Astrocyte (in vitro differentiated cells and primary cell): Measurements from ENCODE around the gene ABCC11. TPM values are rescaled to one million over a fixed set of nuclear protein-coding genes. Genes with fewer than 3 reads are reported as not detected.

ENCODE experiments used
- DNase-seq: peaks from one replicate; pipeline ENCODE4 v3.0.0-alpha.2; 2010; ENCODE audit warnings: low read depth
- FAIRE-seq: peaks from 2 replicates; lab custom pipeline; 2011; peaks lifted over from hg19 to GRCh38; lab: Jason Lieb, UNC
- H2AFZ ChIP-seq: 2 replicates; pipeline ENCODE4 v1.6.0; 2012; ENCODE audit warnings: low read depth, low read length, inconsistent platforms
- H3K27ac ChIP-seq: 2 replicates; pipeline ENCODE4 v1.5.1; 2011; ENCODE audit warnings: low read depth, low read length, inconsistent platforms
- H3K27me3 ChIP-seq: 2 replicates; pipeline ENCODE4 v1.6.0; 2011; ENCODE audit warnings: low read length, inconsistent platforms; ENCODE audit not compliant: insufficient read depth
- H3K36me3 ChIP-seq: 2 replicates; pipeline ENCODE4 v1.5.1; 2011; ENCODE audit warnings: low read length, inconsistent platforms; ENCODE audit not compliant: insufficient read depth
- H3K4me1 ChIP-seq: 2 replicates; pipeline ENCODE4 v1.5.1; 2011; ENCODE audit warnings: low read length, inconsistent platforms; ENCODE audit not compliant: insufficient read depth
- H3K4me2 ChIP-seq: 2 replicates; pipeline ENCODE4 v1.6.0; 2012; ENCODE audit warnings: low read length, inconsistent platforms
- H3K4me3 ChIP-seq: 2 replicates; pipeline ENCODE4 v1.5.1; 2011; ENCODE audit warnings: low read depth, mild to moderate bottlenecking, low read length, inconsistent platforms; ENCODE audit not compliant: insufficient read depth
- H3K79me2 ChIP-seq: 2 replicates; pipeline ENCODE4 v1.6.0; 2012; ENCODE audit warnings: mild to moderate bottlenecking, low read length, inconsistent platforms; ENCODE audit not compliant: insufficient read depth
- H3K9ac ChIP-seq: 2 replicates; pipeline ENCODE4 v1.6.0; 2012; ENCODE audit warnings: mild to moderate bottlenecking, low read length, inconsistent platforms
- H3K9me3 ChIP-seq: 2 replicates; pipeline ENCODE4 v1.5.1; 2012; ENCODE audit warnings: low read depth, mild to moderate bottlenecking, low read length, inconsistent platforms; ENCODE audit not compliant: insufficient read depth
- H4K20me1 ChIP-seq: 2 replicates; pipeline ENCODE4 v1.6.0; 2012; ENCODE audit warnings: low read length, inconsistent platforms; ENCODE audit not compliant: insufficient read depth
- H3K27ac Mint-ChIP-seq: one replicate; pipeline ENCODE4 v1.8.0; 2021; ENCODE audit warnings: mild to moderate bottlenecking, mixed read lengths; ENCODE audit not compliant: unreplicated experiment
- H3K27me3 Mint-ChIP-seq: one replicate; pipeline ENCODE4 v1.8.0; 2021; ENCODE audit warnings: low read depth, mixed read lengths; ENCODE audit not compliant: unreplicated experiment
- H3K36me3 Mint-ChIP-seq: one replicate; pipeline ENCODE4 v1.8.0; 2021; ENCODE audit warnings: low read depth, mixed read lengths; ENCODE audit not compliant: unreplicated experiment
- H3K4me1 Mint-ChIP-seq: one replicate; pipeline ENCODE4 v1.8.0; 2021; ENCODE audit warnings: low read depth, mixed read lengths; ENCODE audit not compliant: unreplicated experiment
- H3K4me3 Mint-ChIP-seq: one replicate; pipeline ENCODE4 v1.8.0; 2021; ENCODE audit warnings: mild to moderate bottlenecking, moderate library complexity, mixed read lengths; ENCODE audit not compliant: unreplicated experiment
- H3K9me3 Mint-ChIP-seq: one replicate; pipeline ENCODE4 v1.8.0; 2021; ENCODE audit warnings: mild to moderate bottlenecking, mixed read lengths; ENCODE audit not compliant: unreplicated experiment
- CTCF ChIP-seq: IDR thresholded peaks from 2 replicates; pipeline ENCODE4 v1.5.1; 2011; ENCODE audit warnings: low read depth, mild to moderate bottlenecking, inconsistent platforms, low read length, moderate library complexity; ENCODE audit not compliant: insufficient read depth
- EZH2 ChIP-seq: IDR thresholded peaks from 2 replicates; pipeline ENCODE4 v1.6.1; 2012; ENCODE audit warnings: mild to moderate bottlenecking, low read length, inconsistent platforms; ENCODE audit not compliant: insufficient read depth
- total RNA-seq: library from RNA; stranded (reverse); gene quantifications from 2 replicates; pipeline ENCODE4 v1.2.1, GENCODE V29; 2021

The ABCC11 gene
- total RNA-seq, 1 donor from 2014 or later = 0.32 TPM

DNA sequence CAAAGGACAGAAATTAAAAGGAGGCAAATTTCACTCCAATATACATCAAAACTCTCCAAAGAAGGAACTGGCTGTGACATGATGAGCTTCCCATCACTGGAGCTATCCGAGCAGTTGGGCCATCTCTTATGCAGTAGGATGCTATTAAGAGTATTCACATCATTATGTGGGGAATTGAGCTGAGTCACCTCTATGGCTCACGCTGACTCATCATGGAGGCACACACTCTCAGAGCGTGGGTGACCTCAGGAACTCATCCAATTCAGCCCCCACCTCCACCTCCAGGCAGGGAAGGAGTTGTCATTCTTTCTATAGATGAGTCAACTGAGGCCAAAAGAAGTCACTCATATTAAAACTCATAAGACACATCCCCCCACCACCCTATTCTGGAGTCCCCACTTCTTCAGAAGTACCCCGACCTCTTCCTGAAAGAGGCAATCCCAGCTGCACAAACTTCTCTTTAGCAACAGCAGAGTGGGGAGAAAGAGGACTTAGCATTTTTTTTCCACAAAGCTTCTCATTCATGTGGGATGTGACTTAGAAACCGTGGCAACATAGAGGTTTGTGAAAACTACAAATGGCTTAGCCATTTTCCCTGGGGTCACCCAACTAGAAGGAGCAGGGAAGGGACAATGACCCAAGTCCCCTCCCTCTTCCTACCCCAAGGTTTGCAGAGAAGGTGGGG lies 124.1 kb downstream of the ABCC11 start:
- DNase-seq (peak; percentile 99), FAIRE-seq (peak; percentile 99)
- peak overlapping the region; percentile 67 for H3K4me2 ChIP-seq
- peak overlapping the region; percentile 9 for H3K4me3 Mint-ChIP-seq
- no peaks in the 10 kb centered on the region for H3K9me3 ChIP-seq
- no peak for TF ChIP-seq EZH2
- TF ChIP-seq CTCF = no peak
- H3K4me3 ChIP-seq = no peak overlapping the region
- H3K9ac ChIP-seq = peak overlapping the region; percentile 60
- H3K27ac ChIP-seq = peak overlapping the region; percentile 96
- peaks cover 1% of the 10 kb centered on the region for H3K27me3 Mint-ChIP-seq
- H4K20me1 ChIP-seq = no peaks in the 10 kb centered on the region
- peaks cover 42% of the 10 kb centered on the region for H3K4me1 ChIP-seq
- H3K4me1 Mint-ChIP-seq = peaks cover 45% of the 10 kb centered on the region
- H3K27me3 ChIP-seq = no peaks in the 10 kb centered on the region
- H2AFZ ChIP-seq = peak overlapping the region; percentile 12
- no peaks in the 10 kb centered on the region for H3K36me3 ChIP-seq
- H3K79me2 ChIP-seq = no peaks in the 10 kb centered on the region
- H3K27ac Mint-ChIP-seq = peak overlapping the region; percentile 90
- no peaks in the 10 kb centered on the region for H3K9me3 Mint-ChIP-seq
- no peaks in the 10 kb centered on the region for H3K36me3 Mint-ChIP-seq

DNA sequence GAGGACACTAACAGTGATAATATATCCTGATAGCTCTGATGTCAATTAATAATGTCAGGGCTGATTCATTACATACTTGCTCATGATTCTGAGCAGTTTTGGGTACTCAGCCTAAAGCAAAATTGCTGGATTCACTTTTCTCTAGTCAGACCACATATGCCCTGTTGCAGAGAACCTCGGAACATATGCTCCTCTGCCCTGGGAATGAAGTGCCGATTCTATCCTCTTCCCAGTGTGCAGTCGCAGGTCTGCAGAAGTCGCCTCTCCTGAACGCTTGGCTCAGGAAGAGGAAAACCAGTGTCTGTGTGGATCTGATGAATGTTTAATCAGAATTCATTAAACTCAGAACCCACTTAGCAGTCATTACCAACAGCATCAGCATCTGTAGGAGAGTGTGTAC lies 126.1 kb downstream of the ABCC11 start:
- Histone ChIP-seq H2AFZ (no peak overlapping the region), H3K27ac (no peak overlapping the region), H4K20me1 (no peaks in the 10 kb centered on the region), H3K9me3 (no peaks in the 10 kb centered on the region), H3K4me3 (no peak overlapping the region), H3K79me2 (no peaks in the 10 kb centered on the region), H3K27me3 (no peaks in the 10 kb centered on the region), H3K9ac (no peak overlapping the region), H3K4me2 (no peak overlapping the region), H3K4me1 (peaks cover 28% of the 10 kb centered on the region), H3K36me3 (no peaks in the 10 kb centered on the region)
- Mint-ChIP-seq H3K4me1 (peaks cover 29% of the 10 kb centered on the region), H3K4me3 (no peak overlapping the region), H3K9me3 (no peaks in the 10 kb centered on the region), H3K27ac (no peak overlapping the region), H3K36me3 (no peaks in the 10 kb centered on the region), H3K27me3 (peaks cover 8% of the 10 kb centered on the region)
- no peak for TF ChIP-seq CTCF
- TF ChIP-seq EZH2 = no peak
- DNase-seq = no peak
- FAIRE-seq = peak; percentile 20

- Histone ChIP-seq H3K27me3 (no peaks in the 10 kb centered on the region), H3K36me3 (no peaks in the 10 kb centered on the region), H2AFZ (no peak overlapping the region), H3K27ac (no peak overlapping the region), H3K9me3 (no peaks in the 10 kb centered on the region), H3K4me2 (no peak overlapping the region), H3K4me1 (peaks cover 13% of the 10 kb centered on the region), H4K20me1 (no peaks in the 10 kb centered on the region), H3K9ac (no peak overlapping the region), H3K4me3 (no peak overlapping the region), H3K79me2 (no peaks in the 10 kb centered on the region)
- TF ChIP-seq CTCF (no peak), EZH2 (no peak)
- peaks cover 13% of the 10 kb centered on the region for H3K27me3 Mint-ChIP-seq
- H3K27ac Mint-ChIP-seq = no peak overlapping the region
- peaks cover under 1% of the 10 kb centered on the region for H3K36me3 Mint-ChIP-seq
- no peak for DNase-seq
- H3K4me3 Mint-ChIP-seq = no peak overlapping the region
- H3K4me1 Mint-ChIP-seq = peaks cover 12% of the 10 kb centered on the region
- H3K9me3 Mint-ChIP-seq = no peaks in the 10 kb centered on the region
- FAIRE-seq = no peak
Observed at GRCh38 chr16:48118841-48119240, 128.5 kb downstream of the ABCC11 start.
